ENCODE data around the gene SORCS2.

DNA sequence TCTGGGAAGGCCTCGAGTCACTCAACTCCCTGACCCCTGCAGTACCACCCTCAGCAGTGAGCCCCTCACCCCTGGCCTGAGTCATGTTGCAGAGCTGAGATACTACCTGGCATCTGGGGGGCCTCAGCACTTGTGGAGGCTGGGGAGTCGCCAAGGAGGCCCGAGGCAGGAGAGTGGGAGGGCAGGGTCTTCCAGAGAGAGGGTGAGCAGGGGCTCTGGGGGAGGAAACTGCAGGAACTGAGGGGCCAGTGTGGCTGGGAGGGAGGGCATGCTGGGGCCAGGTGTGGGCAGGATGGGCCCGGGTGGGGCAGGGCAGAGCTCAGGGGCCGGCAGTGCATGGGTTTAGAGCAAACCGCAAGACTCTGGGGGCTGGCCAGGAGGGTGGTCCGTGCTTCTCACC lies 59.7 kb downstream of the SORCS2 start:
- TF ChIP-seq, protein P1, sequence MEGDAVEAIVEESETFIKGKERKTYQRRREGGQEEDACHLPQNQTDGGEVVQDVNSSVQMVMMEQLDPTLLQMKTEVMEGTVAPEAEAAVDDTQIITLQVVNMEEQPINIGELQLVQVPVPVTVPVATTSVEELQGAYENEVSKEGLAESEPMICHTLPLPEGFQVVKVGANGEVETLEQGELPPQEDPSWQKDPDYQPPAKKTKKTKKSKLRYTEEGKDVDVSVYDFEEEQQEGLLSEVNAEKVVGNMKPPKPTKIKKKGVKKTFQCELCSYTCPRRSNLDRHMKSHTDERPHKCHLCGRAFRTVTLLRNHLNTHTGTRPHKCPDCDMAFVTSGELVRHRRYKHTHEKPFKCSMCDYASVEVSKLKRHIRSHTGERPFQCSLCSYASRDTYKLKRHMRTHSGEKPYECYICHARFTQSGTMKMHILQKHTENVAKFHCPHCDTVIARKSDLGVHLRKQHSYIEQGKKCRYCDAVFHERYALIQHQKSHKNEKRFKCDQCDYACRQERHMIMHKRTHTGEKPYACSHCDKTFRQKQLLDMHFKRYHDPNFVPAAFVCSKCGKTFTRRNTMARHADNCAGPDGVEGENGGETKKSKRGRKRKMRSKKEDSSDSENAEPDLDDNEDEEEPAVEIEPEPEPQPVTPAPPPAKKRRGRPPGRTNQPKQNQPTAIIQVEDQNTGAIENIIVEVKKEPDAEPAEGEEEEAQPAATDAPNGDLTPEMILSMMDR (IDR thresholded peaks at IDR 0.05): no peak
- TF ChIP-seq EZH2 (IDR thresholded peaks at IDR 0.05): no peak
- no peak for TF ChIP-seq EZH2phosphoT487 (IDR thresholded peaks at IDR 0.05)

Data from neural progenitor cell (in vitro differentiated cells).